HG03460 (cell line): Measurements from ENCODE around the gene KLK13.

ENCODE experiments used
- ATAC-seq: cut with Tn5 transposase; IDR thresholded peaks from one replicate; pipeline ENCODE4 v1.9.1; 2021; ENCODE audit not compliant: unreplicated experiment

KLK13 gene

DNA sequence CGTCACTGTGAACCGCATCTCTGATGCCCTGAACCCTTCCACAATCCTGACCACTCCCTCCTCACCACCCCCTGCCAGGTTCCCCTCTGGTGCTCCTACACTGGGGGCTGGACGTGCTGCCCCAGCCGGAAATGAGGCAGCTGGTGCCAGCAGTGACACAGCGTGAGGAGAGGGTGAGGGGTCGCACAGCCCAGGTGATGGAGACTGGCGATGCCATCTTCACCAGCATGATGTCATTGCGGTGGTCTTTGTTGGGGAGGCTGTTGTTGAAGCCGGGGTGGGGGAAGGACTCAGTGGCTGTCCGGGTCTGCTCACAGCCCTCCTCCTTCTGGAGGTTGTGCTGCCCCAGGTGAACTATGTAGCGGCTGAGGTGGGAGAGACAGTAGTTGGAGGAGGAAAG is 40.9 kb downstream of the KLK13 start:
- ATAC-seq: no peak

DNA sequence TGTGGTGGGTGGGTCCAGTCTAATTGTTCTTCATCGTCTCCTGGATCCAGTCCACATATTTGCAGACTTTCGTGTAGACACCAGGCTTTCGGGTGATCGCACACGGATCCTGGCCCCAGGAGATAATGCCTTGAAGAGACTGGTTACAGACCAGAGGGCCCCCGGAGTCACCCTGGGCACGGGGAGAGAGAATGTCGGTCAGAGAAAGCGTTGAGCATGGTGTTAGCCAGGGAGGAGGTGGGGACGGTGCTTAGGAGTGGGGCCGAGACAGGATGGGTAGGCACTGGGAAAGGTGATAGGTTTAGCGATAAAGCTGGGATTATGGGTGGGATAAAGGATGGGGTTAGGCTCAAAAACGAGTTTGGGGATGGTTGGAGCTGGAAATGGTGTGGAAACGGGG is 42.4 kb downstream of the KLK13 start:
- no peak for ATAC-seq

DNA sequence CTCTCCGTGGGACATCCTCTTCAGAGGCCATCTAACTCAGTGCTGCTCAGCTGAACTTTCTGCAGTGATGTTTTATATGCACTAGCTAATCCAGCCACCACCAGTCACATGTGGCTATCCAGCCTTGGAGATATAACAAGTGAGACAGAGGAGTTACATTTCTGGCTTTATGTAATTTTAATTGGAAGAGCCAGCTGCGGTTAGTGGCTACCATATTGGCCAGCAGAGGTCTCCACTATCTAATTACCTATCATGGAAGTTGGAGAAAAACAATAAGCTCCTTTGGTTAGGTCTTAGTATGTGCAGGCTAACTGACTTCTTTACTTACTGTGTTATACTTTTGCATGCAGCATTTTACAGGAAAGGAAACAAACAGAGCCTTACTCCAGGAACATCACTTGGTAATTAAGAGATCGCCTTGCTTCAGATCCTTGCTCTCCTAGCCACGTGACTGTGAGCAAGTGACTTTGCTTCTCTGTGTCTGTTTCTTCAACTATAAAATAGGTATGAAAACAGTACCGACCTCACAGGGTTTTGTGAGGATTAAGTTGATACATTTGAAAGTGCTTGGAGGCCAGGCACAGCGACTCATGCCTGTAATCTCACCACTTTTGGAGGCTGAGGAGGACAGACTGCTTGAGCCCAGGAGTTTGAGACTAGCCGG is 43.8 kb downstream of the KLK13 start:
- no peak for ATAC-seq

DNA sequence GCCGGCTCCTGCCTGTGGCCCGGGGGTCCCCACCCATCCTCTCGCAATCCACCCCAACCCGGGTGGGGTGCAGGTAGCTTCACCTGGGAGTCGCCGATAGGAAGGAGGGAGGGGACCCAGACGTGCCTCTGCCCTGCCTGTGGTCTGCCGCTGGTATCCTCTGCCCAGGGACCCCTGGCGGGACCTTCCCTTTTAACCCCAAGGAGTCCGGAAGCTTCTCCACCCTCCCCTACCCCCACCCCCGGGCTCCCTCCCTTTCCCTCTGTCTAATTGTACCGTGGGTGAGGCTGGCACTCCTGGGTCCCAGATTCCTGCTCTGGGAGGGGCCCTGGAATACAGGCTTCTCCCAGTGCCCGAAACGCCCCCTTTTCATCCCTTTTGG is 45.4 kb downstream of the KLK13 start, which contains the start of gene KLK10:
TSS of gene KLK10 (minus strand) at position 166 of the 382 bp plus-strand sequence. CDS start 579 bp downstream, outside the sequence.
- no peak for ATAC-seq

DNA sequence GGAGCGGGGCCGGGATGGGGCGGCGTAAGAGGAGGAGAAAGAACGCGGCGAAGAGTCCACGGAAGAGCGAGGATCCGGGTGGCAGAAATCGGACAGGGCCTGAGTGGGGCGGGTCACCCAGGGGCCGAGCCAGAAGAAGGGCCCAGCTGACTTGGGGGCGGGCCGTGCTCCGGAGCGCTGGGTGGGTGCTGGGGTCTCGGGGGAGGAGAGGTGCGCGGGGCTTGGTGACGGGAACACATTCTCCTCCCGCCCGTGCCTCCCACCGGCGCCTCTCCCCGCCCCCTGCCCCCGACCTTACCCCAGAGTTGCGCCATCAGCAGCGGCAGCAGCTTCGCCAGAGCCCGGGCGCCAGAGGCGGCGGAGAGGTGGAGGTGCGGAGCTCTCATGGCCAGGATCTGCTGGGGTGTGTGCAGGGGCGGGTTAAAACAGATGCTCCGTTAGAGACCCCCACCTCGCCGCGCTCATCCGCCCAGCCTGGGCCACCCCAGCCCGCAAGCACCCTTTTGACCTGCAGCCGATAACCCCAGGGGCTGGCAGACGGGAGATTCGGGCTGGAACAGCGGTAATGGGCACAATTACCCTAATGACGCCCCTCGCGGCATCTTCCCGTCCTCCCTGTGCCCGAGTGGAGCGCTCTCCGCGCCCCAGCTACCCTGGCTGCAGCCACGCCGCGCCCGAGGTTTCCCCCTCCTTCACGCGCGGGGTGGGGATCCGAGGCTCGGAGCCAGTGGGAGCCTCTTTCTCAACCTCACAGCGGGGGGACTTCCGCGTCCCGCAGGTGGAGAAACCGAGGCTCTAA is 45.9 kb downstream of the KLK13 start:
- no peak for ATAC-seq

DNA sequence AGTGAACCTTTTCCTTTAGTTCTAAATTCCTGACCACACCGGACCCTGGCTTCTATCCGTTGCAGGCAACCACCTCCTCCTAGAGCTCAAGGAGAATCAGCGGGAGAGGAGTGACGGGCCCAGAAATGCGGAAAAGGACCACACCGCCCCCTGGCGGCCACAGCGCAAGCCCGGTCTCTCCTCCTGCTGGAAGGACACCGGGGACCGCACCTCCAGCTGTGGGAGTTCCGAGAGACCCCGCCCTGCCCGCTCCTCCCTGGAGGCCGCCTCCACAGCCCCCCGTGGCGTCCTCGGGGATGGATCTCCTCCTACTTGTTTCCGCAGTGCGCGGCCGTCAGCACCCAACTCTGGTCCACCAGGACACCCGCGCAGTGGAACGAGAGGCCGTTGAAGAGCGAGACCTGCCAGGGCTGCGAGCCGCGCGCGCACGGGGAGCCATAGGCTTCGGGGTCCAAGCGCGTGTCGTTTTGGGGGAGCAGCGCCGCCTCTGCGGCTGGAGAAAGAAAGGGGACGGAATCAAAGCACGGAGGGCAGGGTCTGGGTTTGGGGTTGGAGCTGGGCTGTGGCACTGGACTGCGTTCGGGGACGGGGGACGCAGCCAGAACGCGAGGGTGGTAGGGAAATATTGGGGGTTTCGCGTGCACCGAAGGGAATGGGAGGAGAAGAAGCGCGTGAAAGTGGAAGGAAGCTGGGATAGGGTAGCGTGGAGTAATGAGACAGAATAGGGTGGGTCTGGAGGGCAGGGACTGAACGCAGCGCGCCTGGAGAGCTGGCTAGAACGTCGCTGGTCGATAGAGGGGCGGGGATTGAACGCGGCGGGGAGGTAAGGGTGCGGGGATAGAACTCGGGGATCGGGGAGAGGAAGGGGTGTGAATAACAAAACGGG is 47.9 kb downstream of the KLK13 start:
- no peak for ATAC-seq

DNA sequence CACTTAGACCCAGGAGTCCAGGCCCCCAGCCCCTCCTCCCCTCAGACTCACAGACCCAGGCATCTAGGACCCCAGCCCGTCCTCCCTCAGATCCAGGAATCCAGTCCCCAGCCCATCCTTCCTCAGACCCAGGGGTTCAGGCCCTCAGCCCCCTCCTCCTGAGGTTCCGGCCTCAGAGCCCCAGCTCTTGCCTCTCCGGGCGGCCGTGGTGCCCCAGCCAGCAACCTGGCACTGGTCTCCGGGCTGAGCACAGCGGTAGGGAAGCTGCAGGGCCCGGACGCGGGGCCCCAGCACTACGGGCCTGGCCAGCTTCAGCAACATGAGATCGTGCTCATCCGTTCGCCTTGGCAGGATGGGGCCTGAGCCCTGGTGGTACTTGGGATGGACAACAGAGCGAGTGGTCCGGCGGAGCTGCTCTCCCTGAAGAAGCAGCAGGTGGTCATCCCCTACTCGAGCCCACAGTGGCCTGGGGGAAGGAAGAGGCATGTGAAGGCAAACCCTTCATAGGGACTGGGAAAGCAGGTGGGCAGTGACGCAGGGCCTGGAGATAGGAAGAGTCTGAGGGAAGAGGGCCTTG is 49.1 kb downstream of the KLK13 start:
- ATAC-seq: no peak

DNA sequence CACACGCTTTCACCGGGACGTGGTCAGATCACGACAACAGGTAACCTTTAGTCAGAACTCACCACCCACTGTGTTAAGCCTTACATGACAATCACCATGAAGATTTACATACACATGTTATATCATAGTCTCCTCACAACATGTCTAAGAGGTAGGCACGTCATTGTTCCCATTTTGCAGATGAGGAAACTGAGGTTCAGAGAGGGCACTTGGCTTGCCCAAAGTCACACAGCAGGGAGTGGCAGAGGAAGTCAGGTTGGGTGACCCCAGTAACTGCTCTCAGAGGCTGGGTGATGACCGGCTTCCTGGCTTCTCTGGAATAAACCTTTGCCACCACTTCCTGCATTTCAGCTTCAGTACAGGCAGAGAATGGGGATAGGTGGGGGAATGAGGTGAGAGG is 50.6 kb downstream of the KLK13 start:
- ATAC-seq: no peak

DNA sequence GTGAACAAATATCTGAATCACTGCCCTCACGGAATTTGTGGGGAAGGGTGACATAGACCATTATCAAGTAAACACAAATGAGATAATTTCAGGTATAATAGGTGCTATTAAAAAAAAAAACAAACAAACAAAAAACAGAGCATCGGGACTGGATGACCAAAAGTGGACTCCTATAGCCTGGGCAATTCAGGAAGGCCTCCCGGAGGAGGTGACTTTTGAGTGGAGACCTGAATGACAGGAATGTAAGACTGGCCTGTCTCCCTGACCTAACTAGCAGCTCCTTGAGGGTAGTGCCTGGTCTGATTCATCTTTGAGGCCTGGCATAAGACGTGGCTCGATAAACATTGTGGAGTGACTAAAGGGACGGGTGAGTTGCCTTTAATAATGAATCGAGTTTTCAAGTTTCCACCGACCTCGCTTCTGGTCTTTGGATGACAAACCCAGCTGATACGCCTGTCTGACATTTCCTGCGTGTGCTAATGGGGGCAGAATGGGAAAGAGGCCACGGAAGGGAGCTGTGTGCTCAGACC is 52.2 kb downstream of the KLK13 start:
- no peak for ATAC-seq

DNA sequence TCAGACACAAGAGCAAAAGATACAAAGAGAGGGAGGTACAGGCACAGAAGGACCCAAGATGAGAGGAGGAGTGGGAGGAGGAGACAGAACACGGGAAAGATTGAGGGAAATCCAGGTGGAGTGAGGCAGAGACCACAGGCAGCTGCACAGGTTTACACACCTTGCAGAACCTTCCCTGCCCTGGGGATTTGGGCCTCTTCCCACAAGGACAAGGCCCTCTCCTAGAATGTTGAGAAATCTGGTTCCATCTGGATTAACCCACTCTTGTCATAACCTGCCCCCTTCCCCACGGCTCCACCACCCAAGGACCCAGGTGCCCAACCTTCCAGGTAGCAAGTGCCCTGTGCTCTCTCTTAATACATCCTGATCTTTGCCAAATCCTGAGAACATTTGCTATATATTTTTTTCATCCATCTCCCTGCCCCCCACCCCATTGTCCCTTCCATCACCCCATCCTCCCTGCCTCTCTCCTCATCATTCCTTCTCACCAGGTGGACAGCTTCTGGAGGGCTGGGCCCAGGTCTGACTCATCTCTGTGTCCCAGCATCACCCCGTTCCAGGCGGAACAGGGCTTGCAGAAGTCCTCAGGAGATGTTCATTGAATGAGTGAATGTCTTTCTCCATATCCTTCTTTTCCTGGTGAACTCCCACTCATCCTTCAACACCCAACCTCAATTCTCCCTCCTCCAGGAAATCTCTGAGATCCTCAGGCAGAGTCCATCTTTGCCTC is 54.7 kb downstream of the KLK13 start:
- ATAC-seq: no peak

DNA sequence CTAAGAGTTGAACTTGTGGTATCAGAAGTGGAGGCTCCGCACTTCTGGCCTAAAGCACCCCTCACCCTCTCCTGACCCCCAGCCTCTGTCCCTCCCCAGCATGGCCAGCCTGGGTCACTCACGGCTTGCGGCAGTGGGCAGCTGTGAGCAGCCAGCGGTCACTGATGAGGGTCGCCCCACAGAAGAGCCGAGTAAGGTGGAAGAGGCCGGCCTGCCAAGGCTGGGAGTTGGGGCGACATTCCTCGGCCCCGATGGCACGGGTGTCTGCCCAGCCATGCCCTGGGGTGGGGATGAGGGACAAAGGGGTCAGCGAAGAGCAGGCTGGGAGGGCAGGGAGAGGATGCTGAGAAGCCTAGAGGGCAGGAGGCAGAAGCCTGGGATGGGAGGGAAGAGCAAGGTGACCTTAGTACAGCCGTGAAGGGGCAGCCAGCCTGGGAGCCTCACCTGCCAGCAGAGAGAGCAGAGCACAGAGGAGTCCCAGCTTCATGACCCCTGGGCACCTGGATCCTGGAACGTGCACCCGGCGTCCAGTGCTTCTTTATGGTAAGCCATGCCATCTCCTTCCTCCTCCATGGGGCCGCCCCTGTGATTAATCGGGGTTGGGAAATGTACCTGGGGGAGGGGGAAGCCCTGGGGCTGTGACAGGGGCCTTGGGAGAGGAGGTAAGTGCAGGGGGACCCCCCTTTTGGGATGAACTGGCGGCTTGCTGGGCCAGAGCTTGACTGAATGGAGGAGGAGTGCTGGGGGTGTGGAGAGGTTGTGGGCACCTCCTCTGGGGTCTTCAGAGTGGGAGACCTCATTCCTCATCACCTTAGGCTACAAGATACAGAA is 55.6 kb downstream of the KLK13 start:
- ATAC-seq: no peak

DNA sequence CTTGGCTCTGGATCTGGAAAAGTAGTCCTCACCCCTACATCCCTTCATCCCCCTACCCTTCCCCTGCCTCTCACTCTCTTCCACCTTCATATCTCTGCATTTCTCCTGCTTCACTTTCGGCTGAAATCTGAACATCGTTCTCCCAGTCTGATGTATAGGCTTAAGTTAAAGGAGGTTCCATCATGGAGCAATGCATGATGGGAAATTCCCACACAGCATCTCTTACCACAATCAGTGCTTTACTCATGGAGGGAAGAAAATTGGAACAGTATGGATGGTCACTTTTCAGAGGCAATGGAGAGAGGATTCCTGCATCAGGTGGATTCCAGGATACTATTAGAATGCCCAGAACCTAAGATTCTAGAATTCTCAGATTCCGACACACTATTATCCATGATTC is 57.4 kb downstream of the KLK13 start:
- no peak for ATAC-seq

DNA sequence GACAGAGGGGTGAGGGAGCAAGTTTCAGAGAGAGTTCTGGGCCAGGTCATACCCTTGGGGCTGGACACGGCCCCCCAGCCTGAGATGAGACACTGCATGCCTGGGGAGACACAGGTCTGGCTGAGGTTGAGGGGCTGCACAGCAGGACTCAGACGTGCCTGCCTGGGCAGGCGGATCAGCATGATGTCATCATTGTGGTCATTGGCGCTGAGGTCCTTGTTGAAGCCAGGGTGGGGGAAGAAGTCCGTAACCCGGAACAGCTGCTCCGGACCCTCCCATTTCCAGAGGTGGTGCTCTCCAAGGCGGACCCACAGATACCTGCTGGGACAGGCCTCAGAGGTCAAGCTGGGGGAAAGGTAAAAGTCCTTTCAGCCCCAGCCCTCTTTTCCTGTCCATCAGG is 58.5 kb downstream of the KLK13 start:
- ATAC-seq: no peak
